Measurements from ENCODE around the gene PTCD2.

Gene PTCD2

GRCh38 chr5:72372331-72372730 is 52.2 kb downstream of the PTCD2 start:
- TF ChIP-seq GLIS3 (CRISPR knock-in tag; IDR thresholded peaks at IDR 0.05) (no peak), SNAI2 (CRISPR knock-in tag; IDR thresholded peaks at IDR 0.05) (no peak), BACH2 (CRISPR knock-in tag; IDR thresholded peaks at IDR 0.05; ENCODE audit: borderline replicate concordance) (no peak), PPARA (CRISPR knock-in tag; IDR thresholded peaks at IDR 0.05; ENCODE audit: borderline replicate concordance) (no peak)
- ATAC-seq = no peak

- ATAC-seq = no peak
- no peak for TF ChIP-seq ZFP3 (CRISPR knock-in tag; IDR thresholded peaks at IDR 0.05)
- TF ChIP-seq ARNTL (CRISPR knock-in tag; IDR thresholded peaks at IDR 0.05; ENCODE audit: borderline replicate concordance, low read depth) = no peak
- TF ChIP-seq CREB5 (CRISPR knock-in tag; IDR thresholded peaks at IDR 0.05; ENCODE audit: low read depth) = no peak
- no peak for TF ChIP-seq ESRRG (CRISPR knock-in tag; IDR thresholded peaks at IDR 0.05)
- TF ChIP-seq PATZ1 (CRISPR knock-in tag; IDR thresholded peaks at IDR 0.05; ENCODE audit: borderline replicate concordance) = no peak
- no peak for TF ChIP-seq POU6F1 (CRISPR knock-in tag; IDR thresholded peaks at IDR 0.05; ENCODE audit: borderline replicate concordance, low read depth)
- TF ChIP-seq GLIS3 (CRISPR knock-in tag; IDR thresholded peaks at IDR 0.05) = no peak
- TF ChIP-seq TCF4 (CRISPR knock-in tag; IDR thresholded peaks at IDR 0.05; ENCODE audit: borderline replicate concordance) = no peak
- no peak for TF ChIP-seq CSRNP3 (CRISPR knock-in tag; IDR thresholded peaks at IDR 0.05)
- TF ChIP-seq ZNF8 (CRISPR knock-in tag; IDR thresholded peaks at IDR 0.05) = no peak
- no peak for TF ChIP-seq ZC3H10 (CRISPR knock-in tag; IDR thresholded peaks at IDR 0.05)
- TF ChIP-seq OSR1 (CRISPR knock-in tag; IDR thresholded peaks at IDR 0.05) = no peak
Observed at GRCh38 chr5:72372923-72373322, 52.8 kb downstream of the PTCD2 start.

- TF ChIP-seq CREB5 (CRISPR knock-in tag; IDR thresholded peaks at IDR 0.05; ENCODE audit: low read depth) = no peak
- TF ChIP-seq POU6F1 (CRISPR knock-in tag; IDR thresholded peaks at IDR 0.05; ENCODE audit: borderline replicate concordance, low read depth) = no peak
- TF ChIP-seq BACH2 (CRISPR knock-in tag; IDR thresholded peaks at IDR 0.05; ENCODE audit: borderline replicate concordance) = no peak
- ATAC-seq = no peak
Observed at GRCh38 chr5:72374844-72375243, 54.7 kb downstream of the PTCD2 start.

- no peak for ATAC-seq
- TF ChIP-seq ZFP30 (CRISPR knock-in tag; IDR thresholded peaks at IDR 0.05) (no peak), SNAI2 (CRISPR knock-in tag; IDR thresholded peaks at IDR 0.05) (no peak), RARB (CRISPR knock-in tag; IDR thresholded peaks at IDR 0.05) (no peak), ZFP3 (CRISPR knock-in tag; IDR thresholded peaks at IDR 0.05) (no peak), ZNF70 (CRISPR knock-in tag; IDR thresholded peaks at IDR 0.05) (no peak), ARNTL (CRISPR knock-in tag; IDR thresholded peaks at IDR 0.05; ENCODE audit: borderline replicate concordance, low read depth) (no peak), TSHZ2 (CRISPR knock-in tag; IDR thresholded peaks at IDR 0.05) (no peak), POU6F1 (CRISPR knock-in tag; IDR thresholded peaks at IDR 0.05; ENCODE audit: borderline replicate concordance, low read depth) (no peak), PATZ1 (CRISPR knock-in tag; IDR thresholded peaks at IDR 0.05; ENCODE audit: borderline replicate concordance) (no peak)
Observed at GRCh38 chr5:72376381-72376780, 56.2 kb downstream of the PTCD2 start.
